SJSA1 (cell line): Measurements from ENCODE around the gene CD68. TPM values are rescaled to one million over a fixed set of nuclear protein-coding genes. Genes with fewer than 3 reads are reported as not detected.

Experiments
- DNase-seq, 2 experiments: peaks; one replicate each; pipeline ENCODE4 v3.0.0-alpha.2; 2015 to 2020; ENCODE audit warnings: low spot score in 2 of 2, low read depth in 1 of 2
- H3K27ac ChIP-seq: fragments of 250-450 bp; sonication (Bioruptor Pico); 2 replicates; pipeline ENCODE4 v1.5.1; 2020; ENCODE audit warnings: mild to moderate bottlenecking, moderate library complexity
- H3K27me3 ChIP-seq: fragments of 250-450 bp; sonication (Bioruptor Pico); replicated peaks from 2 replicates; pipeline ENCODE4 v1.5.1; 2020; ENCODE audit warnings: mild to moderate bottlenecking, moderate library complexity
- H3K36me3 ChIP-seq: fragments of 250-450 bp; sonication (Bioruptor Pico); 2 replicates; pipeline ENCODE4 v1.5.1; 2020; ENCODE audit warnings: mild to moderate bottlenecking
- H3K4me1 ChIP-seq: fragments of 250-450 bp; sonication (Bioruptor Pico); replicated peaks from 2 replicates; pipeline ENCODE4 v1.6.1; 2021; ENCODE audit warnings: mild to moderate bottlenecking
- H3K4me3 ChIP-seq: fragments of 250-450 bp; sonication (Bioruptor Pico); 2 replicates; pipeline ENCODE4 v1.5.1; 2020; ENCODE audit warnings: mild to moderate bottlenecking
- H3K9me3 ChIP-seq: fragments of 250-450 bp; sonication (Bioruptor Pico); replicated peaks from 2 replicates; pipeline ENCODE4 v1.5.1; 2020; ENCODE audit warnings: mild to moderate bottlenecking
- total RNA-seq: library from RNA; depleted of rRNA; stranded (reverse); fragments of >200 nt; shearing (Covaris generic); gene quantifications from 2 replicates; pipeline ENCODE4 v1.2.3, GENCODE V29; 2014

Gene CD68
- total RNA-seq, 1 experiment from 2014 or later = 5.2 TPM

- Histone ChIP-seq H3K27me3 (no peaks in the 10 kb centered on the region), H3K36me3 (peaks cover 60% of the 10 kb centered on the region), H3K27ac (peak overlapping the region; percentile 98), H3K4me1 (peaks cover 33% of the 10 kb centered on the region), H3K4me3 (peak overlapping the region; percentile 60; the same call in 1 of the 2 replicates), H3K9me3 (no peaks in the 10 kb centered on the region)
- DNase-seq = no peak
These were observed 3.2 kb downstream of the CD68 start for GRCh38 chr17:7582396-7583252.

DNA sequence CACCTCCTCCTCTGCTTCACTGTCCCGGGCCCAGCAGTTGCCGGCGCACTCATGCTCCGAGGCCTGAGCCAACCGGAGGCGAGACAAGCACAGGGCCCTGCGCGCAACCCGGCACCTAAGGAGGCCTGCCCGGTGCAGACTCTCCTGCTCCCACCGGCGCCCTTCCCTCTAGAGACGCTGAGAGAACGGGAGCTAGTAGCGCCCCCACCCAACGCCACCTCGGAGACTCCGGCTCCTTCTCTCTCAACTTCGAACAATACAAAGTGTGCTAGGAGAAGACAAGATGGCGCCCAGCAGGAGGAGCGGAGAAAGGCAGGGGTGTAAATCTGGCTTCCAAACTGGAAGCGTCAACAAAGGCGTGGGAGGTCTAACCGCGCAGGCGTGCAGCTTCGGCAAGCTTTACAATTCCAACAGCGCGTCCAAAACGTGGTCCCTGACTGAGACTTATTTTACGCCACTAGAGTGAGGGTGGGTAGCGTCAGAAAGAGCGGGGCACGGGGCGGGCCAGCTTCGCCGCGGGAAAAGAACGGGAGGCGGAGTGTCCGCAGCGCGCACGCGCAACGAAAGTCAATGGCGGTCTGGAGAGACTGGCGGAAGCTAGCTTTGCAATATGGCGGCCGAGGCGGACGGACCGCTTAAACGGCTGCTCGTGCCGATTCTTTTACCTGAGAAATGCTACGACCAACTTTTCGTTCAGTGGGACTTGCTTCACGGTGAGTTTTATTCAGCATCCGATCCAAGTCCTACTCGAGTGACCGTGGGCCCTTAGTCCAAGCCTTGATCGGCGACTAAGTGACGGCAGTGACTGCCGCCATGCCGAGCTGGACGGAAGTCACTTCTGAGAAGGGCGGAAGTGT lies 4.0 kb downstream of the CD68 start, which contains the start of gene MPDU1:
TSS of gene MPDU1 (plus strand) at position 600 of the 857 bp plus-strand sequence. CDS start at position 611, 11 bp downstream.
- no peaks in the 10 kb centered on the region for H3K27me3 ChIP-seq
- no peaks in the 10 kb centered on the region for H3K9me3 ChIP-seq
- peaks cover 33% of the 10 kb centered on the region for H3K4me1 ChIP-seq
- peak; percentile 97 to 98 for DNase-seq
- H3K36me3 ChIP-seq = peaks cover 57% of the 10 kb centered on the region
- peak within 1 kb of the TSS; percentile 98 for H3K27ac ChIP-seq
- peak within 1 kb of the TSS; percentile 60 for H3K4me3 ChIP-seq

DNA sequence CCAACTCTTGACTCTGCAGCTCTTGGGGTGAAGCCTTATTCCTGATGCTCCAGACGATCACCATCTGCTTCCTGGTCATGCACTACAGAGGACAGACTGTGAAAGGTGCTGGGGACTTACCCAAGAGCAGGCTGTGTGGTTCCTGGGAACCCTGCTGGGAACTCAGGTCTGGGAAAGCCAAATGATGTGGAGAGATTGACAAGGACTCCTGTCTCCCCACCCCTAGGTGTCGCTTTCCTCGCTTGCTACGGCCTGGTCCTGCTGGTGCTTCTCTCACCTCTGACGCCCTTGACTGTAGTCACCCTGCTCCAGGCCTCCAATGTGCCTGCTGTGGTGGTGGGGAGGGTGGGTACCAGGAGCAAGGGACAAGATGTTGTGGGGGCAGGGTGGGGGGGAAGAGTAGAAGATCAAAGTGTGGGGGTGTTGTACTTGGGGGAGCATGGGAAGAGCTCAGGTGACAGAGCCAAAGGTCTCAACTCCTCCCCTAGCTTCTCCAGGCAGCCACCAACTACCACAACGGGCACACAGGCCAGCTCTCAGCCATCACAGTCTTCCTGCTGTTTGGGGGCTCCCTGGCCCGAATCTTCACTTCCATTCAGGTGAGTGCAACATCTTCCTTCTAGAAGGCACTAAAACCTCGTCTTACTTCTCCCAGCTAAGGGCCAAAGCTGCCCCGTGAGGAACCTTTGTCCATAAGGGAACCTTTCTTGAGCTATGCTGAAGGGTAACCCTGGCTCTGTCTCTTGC lies 7.4 kb downstream of the CD68 start:
- Histone ChIP-seq H3K4me1 (peaks cover 30% of the 10 kb centered on the region), H3K36me3 (peaks cover 64% of the 10 kb centered on the region), H3K27ac (no peak overlapping the region), H3K9me3 (no peaks in the 10 kb centered on the region), H3K27me3 (no peaks in the 10 kb centered on the region), H3K4me3 (no peak overlapping the region)
- no peak for DNase-seq

DNA sequence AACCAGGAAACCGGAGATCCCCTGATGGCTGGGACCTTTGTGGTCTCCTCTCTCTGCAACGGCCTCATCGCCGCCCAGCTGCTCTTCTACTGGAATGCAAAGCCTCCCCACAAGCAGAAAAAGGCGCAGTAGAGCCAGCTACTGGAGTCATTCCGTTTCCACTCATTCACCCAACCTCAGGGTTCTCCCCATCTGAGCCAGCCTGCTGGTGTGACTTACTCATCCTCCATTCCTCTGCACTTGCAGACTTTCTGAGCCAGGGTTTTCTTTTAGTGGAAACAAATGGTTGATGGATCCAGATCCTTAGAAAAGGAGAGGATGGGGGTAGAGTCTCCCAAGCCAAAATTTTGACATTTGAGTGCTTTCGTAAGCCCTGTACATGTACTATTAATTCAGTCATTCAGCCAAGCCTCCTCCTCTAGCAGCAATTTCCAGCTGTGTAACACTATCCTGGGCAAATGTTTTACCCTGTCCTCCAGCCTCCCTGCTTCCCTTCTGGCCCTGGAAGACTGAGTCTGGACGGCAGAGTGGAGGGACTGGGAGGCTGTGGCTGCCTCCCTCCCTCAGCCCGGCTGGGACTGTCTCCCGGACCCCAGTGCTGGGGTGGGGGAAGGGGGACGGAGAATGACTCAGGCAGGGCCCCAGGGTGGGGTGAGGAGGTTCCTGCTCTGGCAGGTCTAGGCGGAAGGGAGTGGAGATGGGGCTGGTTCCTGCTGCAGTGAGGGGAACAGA lies 8.1 kb downstream of the CD68 start:
- H3K9me3 ChIP-seq = no peaks in the 10 kb centered on the region
- peaks cover 28% of the 10 kb centered on the region for H3K4me1 ChIP-seq
- no peak for DNase-seq
- no peaks in the 10 kb centered on the region for H3K27me3 ChIP-seq
- no peak overlapping the region for H3K4me3 ChIP-seq
- H3K27ac ChIP-seq = no peak overlapping the region
- peaks cover 65% of the 10 kb centered on the region for H3K36me3 ChIP-seq

DNA sequence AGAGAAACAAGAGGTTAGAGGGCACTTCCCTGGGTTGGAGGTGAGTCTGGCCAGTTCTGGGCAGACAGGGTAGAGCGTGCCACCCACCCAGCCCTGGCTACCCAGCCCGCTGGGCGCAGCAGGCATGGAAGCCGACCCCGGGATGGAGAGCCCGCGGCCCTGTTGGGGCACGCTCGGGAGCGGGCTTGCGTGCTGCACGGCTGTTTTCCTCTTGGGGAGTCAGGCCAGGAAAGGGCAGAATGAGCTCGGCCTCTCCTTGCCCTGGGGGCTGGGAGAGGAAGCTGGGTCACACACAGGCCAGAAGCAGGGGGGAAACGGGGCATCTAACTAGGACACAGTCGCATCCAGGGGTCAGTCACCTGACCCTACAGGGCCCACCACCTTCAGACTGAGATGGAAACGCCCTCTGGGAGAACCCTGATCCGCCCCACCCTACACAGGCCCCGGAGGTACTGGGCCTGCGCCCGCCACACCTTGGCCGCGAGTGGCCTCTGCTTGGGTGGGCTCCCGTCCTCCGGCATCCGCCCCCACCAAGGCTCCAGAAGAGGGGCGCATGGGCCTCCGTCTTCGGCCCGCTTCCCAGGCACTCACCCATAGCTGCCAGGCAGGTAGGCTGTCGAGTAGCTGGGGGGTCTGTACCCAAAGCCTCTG lies 9.2 kb downstream of the CD68 start:
- DNase-seq = no peak
- Histone ChIP-seq H3K4me1 (peaks cover 19% of the 10 kb centered on the region), H3K9me3 (no peaks in the 10 kb centered on the region), H3K27ac (no peak overlapping the region), H3K4me3 (no peak overlapping the region), H3K27me3 (no peaks in the 10 kb centered on the region), H3K36me3 (peaks cover 69% of the 10 kb centered on the region)

DNA sequence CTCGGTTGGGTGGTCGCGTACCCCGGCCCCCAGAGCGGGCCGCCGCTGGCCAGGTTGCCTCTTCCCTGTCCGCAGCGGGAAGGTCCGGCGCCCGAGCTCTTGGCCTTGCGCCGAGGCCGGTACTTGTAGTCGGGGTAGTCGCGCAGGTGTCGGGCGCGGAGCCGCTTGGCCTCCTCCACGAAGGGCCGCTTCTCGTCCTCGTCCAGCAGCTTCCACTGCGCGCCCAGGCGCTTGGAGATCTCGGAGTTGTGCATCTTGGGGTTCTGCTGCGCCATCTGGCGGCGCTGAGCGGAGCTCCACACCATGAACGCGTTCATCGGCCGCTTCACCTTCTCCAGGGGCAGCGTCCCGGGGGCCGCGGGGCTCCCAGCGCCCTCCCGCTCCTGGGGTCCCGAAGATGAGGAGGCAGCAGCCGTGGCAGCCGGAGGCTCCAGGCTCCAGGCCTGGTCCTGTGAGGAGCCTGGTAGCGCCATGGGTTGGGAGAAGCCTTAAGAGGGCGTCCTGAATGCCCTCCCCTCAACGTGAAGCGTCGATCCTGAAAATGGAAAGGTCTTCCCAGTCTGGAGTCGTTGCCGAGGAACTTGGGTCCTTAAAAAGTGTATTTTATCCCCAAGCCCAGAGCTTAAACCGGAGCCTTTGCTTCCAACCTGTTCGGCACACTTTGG lies 9.9 kb downstream of the CD68 start:
- H3K36me3 ChIP-seq = peaks cover 76% of the 10 kb centered on the region
- H3K27ac ChIP-seq = no peak overlapping the region
- no peaks in the 10 kb centered on the region for H3K27me3 ChIP-seq
- DNase-seq = no peak
- H3K4me1 ChIP-seq = peaks cover 19% of the 10 kb centered on the region
- H3K4me3 ChIP-seq = no peak overlapping the region
- no peaks in the 10 kb centered on the region for H3K9me3 ChIP-seq

GRCh38 chr17:7589891-7590691 lies 10.7 kb downstream of the CD68 start, which contains the start of gene SOX15:
SOX15 (minus strand) TSS chr17:7590094; CDS start chr17:7589676, 418 bp downstream.
- no peak within 1 kb of the TSS for H3K4me3 ChIP-seq
- peaks cover 12% of the 10 kb centered on the region for H3K4me1 ChIP-seq
- DNase-seq = no peak
- H3K27ac ChIP-seq = no peak within 1 kb of the TSS
- H3K9me3 ChIP-seq = no peaks in the 10 kb centered on the region
- peaks cover 83% of the 10 kb centered on the region for H3K36me3 ChIP-seq
- no peaks in the 10 kb centered on the region for H3K27me3 ChIP-seq

GRCh38 chr17:7590743-7591142 lies 11.3 kb downstream of the CD68 start:
- Histone ChIP-seq H3K36me3 (peaks cover 87% of the 10 kb centered on the region), H3K4me1 (peaks cover 10% of the 10 kb centered on the region), H3K9me3 (no peaks in the 10 kb centered on the region), H3K27me3 (no peaks in the 10 kb centered on the region), H3K4me3 (no peak overlapping the region), H3K27ac (no peak overlapping the region)
- no peak for DNase-seq

DNA sequence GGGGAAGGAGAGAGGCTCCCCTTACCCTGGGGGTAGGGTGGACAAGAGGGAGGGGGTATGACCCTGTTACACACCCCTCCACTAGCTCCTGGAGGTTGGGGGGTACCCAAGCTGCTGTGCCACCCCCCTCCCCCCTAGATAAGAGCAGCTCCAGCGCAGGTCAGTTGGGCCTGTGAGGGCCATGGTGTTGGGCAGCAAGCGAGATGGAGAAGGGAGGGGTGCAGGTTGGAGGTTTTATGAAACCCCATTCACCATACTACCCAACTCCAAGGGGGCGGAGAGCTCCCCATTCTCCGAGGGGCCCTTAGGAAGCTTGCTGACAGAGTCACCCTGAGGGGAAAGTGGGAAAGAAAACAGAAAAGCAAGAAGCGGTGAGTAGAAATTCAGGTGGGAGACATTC lies 12.2 kb downstream of the CD68 start:
- H3K4me3 ChIP-seq = no peak overlapping the region
- no peaks in the 10 kb centered on the region for H3K9me3 ChIP-seq
- no peak for DNase-seq
- H3K27me3 ChIP-seq = no peaks in the 10 kb centered on the region
- H3K36me3 ChIP-seq = peaks cover 91% of the 10 kb centered on the region
- peaks cover 10% of the 10 kb centered on the region for H3K4me1 ChIP-seq
- H3K27ac ChIP-seq = no peak overlapping the region

DNA sequence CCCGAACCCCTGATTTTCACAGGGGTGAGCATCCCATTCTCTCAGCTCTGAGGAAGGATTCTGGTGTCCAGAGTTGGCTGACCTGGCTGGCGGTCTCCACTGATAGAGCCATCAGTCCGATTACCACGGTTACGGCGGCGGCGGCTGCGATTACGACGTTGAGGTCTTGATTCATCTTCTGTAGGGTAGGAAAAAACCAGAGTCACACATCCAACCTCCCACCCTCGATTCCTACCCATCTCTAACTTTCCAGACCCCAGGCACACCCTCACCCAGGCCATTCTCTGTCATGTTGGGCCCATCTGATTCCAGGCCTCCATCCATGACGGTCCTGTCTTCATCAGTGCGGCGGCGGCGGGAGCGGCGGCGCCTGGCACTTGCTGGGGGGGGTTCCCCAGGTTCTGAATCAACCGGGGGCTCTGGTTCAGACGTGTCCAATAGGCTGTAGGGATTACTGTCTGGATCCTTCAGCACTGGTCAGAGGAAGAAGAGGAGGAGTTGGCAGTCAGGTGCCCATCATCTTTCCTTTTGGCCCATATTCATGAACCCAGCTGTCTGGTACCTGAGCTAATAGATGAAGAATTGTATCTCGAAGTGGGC lies 13.1 kb downstream of the CD68 start:
- H3K36me3 ChIP-seq = peaks cover 95% of the 10 kb centered on the region
- no peak overlapping the region for H3K27ac ChIP-seq
- H3K9me3 ChIP-seq = no peaks in the 10 kb centered on the region
- no peaks in the 10 kb centered on the region for H3K27me3 ChIP-seq
- no peak overlapping the region for H3K4me3 ChIP-seq
- DNase-seq = no peak
- H3K4me1 ChIP-seq = peaks cover 10% of the 10 kb centered on the region

- DNase-seq = no peak
- Histone ChIP-seq H3K27me3 (no peaks in the 10 kb centered on the region), H3K36me3 (peaks cover 93% of the 10 kb centered on the region)
These were observed 13.9 kb downstream of the CD68 start for GRCh38 chr17:7593296-7593695.

More at GRCh38 chr17:7593296-7593695, 13.9 kb downstream of the CD68 start:
- Histone ChIP-seq H3K27ac (no peak overlapping the region), H3K9me3 (no peaks in the 10 kb centered on the region), H3K4me1 (peaks cover 10% of the 10 kb centered on the region), H3K4me3 (no peak overlapping the region)
